GM21619 (cell line): ENCODE measurements around the gene ABL1.
A peak's percentile ranks its signal among the peaks of the same experiment; 100 is the strongest.
"Not testable (repeated sequence)": the region's sequence is repeated elsewhere in the genome, so short reads cannot be mapped to it uniquely, and the experiment has no call there.

Source experiments
- ATAC-seq: cut with Tn5 transposase; IDR thresholded peaks from one replicate; pipeline ENCODE4 v1.9.1; 2021; ENCODE audit not compliant: unreplicated experiment

Gene ABL1

DNA sequence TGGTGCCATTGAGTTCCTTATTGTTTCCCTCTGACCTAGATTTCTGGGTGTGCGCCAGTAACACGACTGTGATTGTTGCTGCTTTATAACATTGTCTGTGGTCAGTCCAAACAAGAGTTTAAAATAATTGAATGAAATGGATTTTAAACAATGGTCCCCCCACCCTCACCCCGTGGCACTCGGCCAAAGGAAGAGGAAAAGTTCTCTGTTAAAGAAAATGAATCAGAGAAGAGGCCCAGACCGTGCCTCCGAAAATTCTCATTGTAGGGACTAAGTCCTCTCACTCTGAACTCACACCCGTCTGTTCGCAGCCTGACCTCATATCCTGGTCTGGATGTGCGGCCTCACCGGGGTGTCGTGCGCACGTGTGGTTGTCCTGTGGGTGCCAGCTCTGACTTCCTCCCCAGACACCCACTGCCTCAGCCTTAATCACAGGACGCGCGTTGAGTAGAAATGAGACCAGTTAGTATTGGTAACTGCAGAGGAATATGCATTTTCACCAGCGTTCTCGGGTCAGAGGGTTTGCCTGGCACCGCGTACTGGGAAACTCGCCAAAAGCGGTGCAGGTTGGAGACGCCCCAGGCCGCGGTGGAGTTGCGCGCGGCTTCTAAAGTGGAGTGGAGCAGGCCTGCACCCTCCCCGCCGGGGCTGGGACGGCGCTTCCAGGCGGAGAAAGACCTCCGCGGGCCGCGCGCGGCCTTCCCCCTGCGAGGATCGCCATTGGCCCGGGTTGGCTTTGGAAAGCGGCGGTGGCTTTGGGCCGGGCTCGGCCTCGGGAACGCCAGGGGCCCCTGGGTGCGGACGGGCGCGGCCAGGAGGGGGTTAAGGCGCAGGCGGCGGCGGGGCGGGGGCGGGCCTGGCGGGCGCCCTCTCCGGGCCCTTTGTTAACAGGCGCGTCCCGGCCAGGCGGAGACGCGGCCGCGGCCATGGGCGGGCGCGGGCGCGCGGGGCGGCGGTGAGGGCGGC, at the start of gene ABL1:
Gene ABL1, plus strand, starts transcription at position 884 of the 966 bp plus-strand sequence. CDS start 193 bp downstream, outside the sequence.
- ATAC-seq: peak; percentile 69

DNA sequence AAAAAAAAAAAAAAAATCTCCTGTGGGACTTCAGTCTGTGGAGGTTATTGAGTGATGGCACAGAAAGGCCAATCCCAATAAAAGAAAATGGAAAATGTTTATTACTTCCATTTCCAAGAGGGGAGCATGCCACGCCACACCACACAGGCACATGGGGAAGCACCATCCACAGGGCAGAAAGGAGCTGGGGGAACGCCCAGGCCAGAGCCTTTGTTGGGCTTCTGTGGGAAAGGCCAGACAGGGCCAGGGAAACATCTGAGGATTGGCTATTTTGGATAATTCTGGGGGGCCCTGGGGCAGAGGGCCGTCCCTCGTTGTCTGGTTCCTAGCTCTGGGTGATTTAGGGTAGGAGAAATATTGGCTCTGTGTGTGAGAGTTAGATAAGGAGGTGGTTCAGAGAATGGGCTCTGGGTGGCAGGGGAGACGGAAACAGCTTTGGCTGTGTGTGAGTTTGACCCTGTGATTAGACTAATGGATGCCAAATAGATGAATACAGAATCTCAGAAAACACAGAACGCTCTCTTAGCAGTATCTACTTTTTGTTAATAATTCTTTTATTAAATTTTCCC, 49.0 kb upstream of the ABL1 start:
- no peak for ATAC-seq

DNA sequence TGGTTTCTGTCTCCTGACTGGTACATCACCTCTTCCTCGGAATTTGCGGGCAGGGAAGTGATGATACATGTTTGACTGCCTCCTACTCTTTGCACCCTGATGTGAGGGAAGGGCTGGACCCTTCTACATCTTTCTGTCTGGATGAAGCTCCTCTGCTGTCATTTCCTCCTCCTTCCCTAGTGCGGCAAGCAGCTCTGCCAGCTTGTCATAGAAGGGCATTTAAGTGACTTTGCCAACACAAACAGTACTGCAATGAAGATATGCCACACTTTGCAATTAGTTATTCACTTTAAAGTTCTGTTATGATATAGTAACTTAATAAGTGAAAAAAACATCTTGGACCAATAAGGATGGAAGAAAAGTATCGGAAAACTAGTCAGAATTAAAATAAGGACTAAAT, 48.5 kb upstream of the ABL1 start:
- no peak for ATAC-seq

DNA sequence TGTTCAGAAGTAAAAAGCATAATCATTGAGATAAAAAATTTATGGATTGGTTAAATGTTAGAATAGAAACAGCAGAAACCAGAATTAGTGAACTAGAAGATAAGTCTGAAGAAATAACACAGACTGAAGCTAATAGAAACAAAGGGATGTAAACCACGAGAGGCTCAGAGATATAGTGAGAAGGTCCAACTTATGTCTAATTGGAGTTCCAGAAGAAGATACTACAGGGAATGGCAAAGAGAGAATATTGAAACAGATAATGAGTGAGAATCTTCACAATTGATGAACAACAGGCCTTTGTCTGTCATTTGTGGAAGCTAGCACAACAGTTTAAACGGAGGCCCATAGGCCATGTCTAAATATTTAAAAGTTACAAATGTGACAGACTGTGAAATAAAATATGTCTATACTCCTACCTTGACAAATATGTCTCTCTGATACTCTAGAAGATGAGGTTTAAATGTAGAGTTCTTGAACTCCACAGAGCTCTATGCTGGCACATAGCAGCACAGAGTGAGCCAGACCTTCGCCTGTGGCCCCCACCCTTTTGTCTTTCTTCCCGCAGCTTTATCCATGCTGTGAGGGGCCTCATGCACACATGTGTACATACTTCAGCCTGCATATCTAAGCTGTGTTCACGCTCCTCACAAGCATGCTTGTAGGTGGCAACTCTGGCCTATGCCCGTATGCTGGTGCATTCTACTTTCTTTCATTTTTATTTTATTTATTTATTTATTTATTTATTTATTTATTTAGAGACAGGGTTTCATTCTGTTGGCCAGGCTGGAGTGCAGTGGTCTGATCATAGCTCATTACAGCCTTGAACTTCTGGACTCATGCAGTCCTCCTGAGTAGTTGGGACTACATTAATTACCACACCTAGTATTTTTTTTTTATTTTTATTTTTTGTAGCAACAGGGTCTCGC, 45.0 kb upstream of the ABL1 start:
- ATAC-seq: no peak

DNA sequence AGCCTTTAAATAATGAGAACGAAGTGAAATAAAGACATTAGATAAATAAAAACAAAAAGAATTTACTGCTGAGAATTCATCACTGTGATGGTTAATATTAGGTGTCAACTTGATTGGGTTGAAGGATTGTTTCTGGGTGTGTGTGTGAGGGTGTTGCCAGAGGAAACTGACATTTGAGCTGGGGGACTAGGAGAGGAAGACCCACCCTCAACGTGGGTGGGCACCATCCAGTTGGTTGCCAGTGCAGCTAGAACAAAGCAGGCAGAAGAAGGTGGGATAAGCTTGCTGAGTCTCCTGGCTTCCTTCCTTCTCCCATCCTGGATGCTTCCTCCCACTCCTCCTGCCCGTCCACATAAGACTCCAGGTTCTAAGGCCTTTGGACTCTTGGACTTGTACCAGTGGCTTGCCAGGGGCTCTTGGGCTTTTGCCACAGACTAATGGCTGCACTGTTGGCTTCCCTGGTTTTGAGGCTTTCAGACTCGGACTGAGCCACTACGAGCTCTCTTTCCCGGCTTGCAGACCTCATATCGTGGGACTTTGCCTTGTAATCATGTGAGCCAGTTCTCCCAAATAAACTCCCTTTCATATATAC, 43.7 kb upstream of the ABL1 start:
- ATAC-seq: no peak

DNA sequence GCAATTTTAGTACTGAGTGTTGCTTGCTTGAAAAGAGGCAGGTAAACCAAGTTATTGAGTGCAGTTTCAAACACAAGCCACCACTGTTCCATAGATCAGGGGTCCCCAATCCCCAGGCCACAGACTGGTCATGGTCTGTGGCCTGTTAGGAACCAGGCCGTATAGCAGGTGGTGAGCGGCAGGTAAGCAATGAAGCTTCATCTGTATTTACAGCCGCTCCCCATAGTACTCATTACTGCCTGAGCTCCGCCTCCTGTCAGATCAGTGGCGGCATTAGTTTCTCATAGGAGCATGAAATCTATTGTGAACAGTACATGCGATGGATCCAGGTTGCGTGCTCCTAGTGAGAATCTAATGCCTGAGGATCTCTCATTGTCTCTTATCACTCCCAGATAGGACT, 41.5 kb upstream of the ABL1 start:
- no peak for ATAC-seq

DNA sequence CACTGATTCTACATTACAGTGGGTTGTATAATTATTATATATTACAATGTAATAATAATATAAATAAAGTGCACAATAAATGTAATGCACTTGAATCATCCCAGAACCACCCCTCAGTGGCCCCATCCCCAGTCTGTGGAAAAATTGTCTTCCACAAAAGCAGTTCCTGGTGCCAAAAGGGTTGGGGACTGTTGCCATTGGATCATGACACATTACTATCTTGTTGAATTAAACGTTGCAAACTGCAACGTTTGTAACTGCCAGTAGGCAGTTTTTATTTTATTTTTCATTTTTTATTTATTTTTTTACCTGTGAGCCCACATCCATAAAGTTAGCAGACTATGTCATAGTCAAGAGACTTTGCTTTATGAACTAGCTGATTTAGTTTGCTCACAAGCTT, 41.0 kb upstream of the ABL1 start:
- not testable (repeated sequence) for ATAC-seq

DNA sequence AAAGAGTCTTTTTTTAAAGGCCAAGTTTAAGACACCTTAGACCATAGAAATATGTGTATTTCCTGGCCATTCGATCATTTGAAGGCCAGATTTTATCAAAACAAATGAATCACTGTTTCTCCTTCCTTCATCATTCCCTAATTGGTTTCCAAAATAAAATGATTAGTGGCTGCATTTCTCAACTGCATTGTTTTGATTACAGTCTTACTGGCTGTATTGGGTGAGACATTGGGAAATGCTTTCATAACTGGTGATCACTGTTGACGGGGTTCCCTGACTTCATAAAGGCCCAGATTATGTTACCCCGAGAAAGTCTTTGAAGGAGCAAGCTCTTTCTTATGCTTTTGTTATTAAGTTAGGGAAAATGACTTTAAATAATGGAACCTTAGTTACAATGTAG, 40.6 kb upstream of the ABL1 start:
- not testable (repeated sequence) for ATAC-seq

DNA sequence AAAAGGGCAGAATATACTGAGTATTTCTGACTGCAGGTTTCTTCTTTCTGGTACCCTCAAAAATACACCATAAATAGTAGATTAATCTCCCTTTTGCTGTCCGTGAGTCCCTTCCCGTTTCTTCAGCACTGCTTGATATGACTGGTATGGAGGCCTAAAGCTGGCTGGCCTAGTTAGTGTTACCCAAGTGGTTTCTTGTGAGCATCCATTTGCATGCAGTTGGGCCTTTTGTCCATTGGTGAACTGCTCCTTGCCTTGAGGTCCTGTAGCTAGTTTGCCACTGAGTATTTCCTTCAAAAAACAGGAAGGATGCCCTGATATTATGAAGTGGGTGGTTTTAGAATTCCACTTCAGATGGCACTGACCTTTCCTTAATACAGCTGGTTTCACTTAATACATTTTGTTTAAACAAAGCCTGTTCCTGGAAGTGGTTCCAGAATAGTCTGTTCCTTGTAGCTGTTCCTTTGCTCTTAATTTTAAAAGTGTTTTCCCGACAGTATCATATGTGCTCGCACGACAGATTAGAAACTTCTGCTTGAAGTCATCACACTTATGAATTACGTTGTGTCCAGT, 40.0 kb upstream of the ABL1 start:
- ATAC-seq: no peak

DNA sequence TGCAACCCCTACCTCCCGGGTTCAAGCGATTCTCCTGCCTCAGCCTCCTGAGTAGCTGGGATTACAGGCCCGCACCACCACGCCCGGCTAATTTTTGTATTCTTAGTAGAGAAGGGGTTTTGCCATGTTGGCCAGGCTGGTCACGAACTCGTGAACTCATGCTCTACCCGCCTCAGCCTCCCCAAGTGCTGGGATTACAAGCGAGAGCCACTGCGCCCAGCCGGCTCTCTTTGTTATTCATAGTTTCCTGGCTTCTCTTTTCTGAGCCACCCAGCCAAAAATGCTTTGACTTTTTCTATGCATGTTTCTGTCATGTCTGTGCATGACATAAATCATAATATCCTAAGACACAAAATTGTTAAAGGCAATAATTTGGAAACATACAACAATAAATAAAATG, 31.9 kb upstream of the ABL1 start:
- not testable (repeated sequence) for ATAC-seq

DNA sequence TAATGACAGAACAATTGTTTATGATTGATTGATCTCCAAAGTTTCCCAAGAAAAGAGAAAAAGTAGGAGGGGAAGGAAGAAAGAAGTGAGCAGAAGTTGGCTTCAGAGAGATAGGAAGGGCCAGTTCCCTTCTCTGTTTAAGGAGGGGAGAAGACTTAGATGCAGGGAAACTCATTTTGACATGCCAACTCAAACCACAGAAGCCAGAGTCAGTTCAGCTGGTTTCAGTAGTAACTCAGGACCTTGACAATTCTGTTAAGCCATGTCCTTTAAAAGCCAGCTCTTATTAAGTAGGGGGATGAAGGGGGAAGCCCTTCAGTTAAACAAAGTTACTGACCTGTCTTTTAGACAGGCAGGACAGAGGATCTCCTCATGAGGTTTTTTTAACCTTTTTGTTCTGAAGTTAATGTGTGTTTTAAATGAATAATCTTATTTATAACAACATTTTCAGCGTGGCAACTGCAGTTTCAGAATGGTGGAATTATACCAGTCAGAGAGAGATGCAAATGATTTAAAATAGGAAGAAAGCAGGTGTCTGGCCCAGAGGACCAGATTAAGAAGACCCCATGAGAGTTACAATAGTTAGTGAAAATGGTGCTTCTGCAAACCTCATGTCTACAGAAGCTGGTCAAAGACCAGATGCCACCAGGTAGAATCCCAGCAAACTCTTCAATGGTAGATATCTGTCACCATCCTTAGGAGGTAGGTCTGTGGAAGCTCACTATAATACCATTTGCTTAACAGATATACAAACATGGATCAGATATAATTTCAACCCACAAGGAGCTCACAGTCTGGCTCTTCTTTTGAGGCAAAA, 29.3 kb upstream of the ABL1 start:
- ATAC-seq: peak; percentile 82

DNA sequence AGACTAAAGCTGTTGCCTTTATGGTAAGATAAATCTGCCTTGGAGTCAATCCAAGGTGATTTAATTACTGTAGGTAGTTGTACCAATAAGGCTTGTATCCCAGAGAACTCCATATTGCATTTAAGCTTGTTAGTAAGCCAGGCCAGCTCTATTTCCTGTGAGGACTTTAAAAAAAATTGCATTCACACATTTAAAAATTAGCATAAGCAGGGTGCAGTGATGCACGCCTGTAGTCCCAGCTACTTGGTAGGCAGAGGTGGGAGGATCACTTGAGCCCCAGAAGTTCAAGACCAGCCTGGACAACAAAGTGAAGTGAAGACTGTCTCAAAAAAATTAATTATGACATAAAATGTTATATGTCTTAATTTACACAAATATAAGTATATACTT, 28.7 kb upstream of the ABL1 start:
- ATAC-seq: no peak

DNA sequence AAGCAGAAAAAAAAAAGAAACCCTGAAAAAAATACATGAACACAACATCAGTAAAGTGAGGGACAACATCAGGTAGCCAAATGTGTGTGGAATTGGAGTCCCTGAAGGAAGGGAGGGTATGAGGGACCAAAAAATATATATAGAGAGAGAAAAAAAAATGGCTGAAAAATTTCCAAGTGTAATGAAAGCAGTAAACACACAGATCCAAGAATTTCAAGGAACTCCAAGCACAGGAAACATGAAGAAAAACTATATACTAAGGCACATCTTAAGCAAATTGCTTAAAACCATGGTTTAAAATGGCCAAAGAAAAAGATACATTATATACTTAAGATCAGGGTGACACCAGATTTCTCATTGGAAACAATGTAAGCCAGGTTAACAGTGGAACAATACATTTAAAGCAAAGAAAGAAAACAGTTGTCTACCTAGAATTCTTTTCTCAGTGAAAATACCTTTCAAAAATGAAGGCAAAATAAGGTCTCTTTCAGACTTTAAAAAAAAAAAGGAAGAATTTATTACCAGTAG, 24.4 kb upstream of the ABL1 start:
- ATAC-seq: no peak

DNA sequence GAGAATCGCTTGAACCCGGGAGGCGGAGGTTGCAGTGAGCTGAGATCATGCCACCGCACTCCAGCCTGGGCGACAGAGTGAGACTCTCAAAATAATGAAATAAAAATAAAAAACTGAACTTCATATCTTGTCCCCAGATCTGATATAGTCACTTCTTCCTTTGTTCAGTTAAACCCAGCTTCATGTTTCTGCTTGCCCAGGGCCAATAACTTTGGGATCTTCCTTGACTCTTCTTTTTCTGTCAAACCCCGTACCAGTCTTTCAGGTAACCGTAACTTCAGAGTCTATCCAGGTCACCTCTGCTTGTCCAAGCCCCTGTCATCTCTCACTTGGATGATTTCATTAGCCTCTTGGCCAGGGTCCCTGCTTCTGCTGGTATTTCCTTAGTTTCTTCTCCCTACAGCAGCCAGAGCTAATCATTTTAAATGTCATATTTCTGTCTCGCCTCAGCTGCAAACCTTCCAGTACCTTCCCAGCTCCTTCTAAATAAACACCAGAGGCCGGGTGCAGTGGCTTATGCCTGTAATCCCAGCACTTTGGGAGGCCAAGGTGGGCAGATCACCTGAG, 19.7 kb upstream of the ABL1 start:
- no peak for ATAC-seq

DNA sequence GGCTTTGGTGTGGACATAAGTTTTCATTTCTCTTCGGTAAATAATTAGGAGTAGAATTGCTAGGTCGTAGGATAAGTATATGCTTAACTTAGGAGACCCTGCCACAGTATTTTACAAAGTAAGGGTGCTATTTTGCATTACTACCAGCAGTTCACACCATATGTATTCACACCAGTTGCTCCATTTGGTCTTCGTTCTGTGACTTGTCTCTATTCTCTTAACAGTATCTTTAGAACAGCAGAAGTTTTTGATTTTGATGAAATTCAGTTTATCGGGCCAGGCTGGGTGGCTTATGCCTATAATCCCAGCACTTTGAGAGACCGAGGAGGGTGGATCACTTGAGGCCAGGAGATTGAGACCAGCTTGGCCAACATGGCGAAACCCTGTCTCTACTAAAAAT, 17.1 kb upstream of the ABL1 start:
- ATAC-seq: no peak

DNA sequence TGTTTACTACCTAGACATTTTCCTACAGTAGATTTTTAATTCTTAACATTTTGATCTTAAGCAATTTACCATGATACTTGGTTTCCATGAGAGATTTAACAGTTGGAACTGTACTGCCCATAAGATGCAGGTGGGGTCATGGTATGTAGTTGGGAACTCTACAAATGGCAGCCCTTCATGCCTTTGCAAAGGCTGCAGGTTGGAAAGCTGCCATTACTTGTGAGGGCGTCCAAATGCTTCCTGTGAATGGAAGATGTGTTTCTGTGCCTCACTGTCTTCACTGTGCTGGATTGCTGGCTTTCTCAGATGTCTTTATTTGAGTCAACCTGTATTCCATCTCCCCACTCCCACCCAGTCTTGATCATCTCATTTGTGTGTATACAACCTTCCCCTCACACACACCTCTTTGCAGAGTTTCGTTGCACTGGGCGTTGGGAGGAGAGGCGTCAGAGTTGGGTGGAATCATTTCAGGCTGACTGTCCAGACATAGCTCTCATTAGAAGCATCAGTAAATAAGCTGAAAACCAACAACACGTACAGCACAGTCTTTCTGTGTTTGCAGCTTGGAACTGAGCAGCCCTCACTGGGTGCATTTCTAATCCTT, 14.8 kb upstream of the ABL1 start:
- ATAC-seq: no peak

DNA sequence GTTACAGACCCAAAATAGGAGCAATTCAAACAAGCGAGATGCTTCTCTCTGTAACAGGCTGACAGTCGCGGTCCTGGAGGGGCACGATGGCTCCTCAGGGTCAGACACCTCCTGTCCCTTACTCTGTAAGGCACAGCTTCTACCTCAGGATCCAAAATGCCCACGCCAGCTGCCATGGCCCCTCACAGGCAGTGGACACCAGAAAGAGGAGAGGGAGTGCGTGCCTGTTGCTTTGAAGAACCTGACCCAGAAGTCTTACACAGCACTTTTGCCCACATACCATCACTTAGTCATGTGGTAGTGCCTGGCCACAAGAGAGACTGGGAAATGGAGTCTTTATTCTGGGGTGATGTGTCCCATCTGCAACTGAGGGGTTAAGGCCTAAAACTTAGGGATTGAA, 11.6 kb upstream of the ABL1 start:
- ATAC-seq: no peak

DNA sequence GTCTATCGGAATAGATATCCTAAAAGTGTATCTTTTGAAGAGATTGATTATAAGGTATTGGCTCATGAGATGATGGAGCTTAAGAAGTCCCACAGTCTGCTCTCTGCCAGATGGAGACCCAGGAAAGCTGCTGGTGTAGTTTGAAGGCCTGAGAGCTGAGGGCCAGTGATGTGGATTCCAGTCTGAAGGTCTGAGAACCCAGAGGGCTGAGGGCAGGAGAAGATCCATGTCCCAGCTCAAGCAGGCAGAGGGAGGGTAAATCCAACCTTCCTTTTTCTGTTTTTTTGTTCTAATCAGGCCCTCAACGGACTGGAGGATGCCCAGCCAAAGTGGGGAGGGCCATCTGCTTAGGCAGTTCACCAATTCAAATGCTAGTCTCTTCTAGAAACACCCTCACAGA, 11.0 kb upstream of the ABL1 start:
- ATAC-seq: no peak
